Liver (tissue), 9 donors: ENCODE data around the gene EPS8L1. TPM values are rescaled to one million over a fixed set of nuclear protein-coding genes. Genes with fewer than 3 reads are reported as not detected.

Source experiments
- DNase-seq: peaks from one replicate; pipeline ENCODE4 v3.0.0-alpha.2; 2017; ENCODE audit warnings: low spot score
- H3K27ac ChIP-seq, 2 donors: one replicate each; pipeline ENCODE4 v1.7.0; 2013; ENCODE audit warnings: inconsistent platforms in 2 of 2, low read length in 2 of 2, control low read depth in 1 of 2, low read depth in 1 of 2, mild to moderate bottlenecking in 1 of 2
- H3K27me3 ChIP-seq, 4 donors: one replicate each; pipeline versions ENCODE4 v1.6.1 to v1.7.0; 2013; ENCODE audit warnings: low read length in 3 of 4, inconsistent platforms in 1 of 4, mild to moderate bottlenecking in 1 of 4, moderate library complexity in 1 of 4; ENCODE audit not compliant: control insufficient read depth in 4 of 4, insufficient read depth in 4 of 4
- H3K36me3 ChIP-seq, 4 donors: one replicate each; pipeline versions ENCODE4 v1.6.1 to v1.7.0; 2013; ENCODE audit warnings: low read length in 3 of 4, mild to moderate bottlenecking in 3 of 4, low read depth in 1 of 4, moderate library complexity in 1 of 4; ENCODE audit not compliant: control insufficient read depth in 4 of 4, insufficient read depth in 3 of 4
- H3K4me1 ChIP-seq, 4 donors: one replicate each; pipeline versions ENCODE4 v1.6.1 to v1.7.0; 2013; ENCODE audit warnings: low read length in 3 of 4, mild to moderate bottlenecking in 3 of 4, moderate library complexity in 1 of 4; ENCODE audit not compliant: control insufficient read depth in 4 of 4, insufficient read depth in 4 of 4
- H3K4me3 ChIP-seq, 3 donors: one replicate each; pipeline versions ENCODE4 v1.6.1 to v1.7.0; 2013; ENCODE audit warnings: low read length in 3 of 3, control low read depth in 1 of 3, low read depth in 1 of 3, mild to moderate bottlenecking in 1 of 3
- H3K9ac ChIP-seq, 2 donors: one replicate each; pipeline ENCODE4 v1.7.0; 2013; ENCODE audit warnings: low read length in 2 of 2, mild to moderate bottlenecking in 2 of 2, moderate library complexity in 2 of 2, control low read depth in 1 of 2, low read depth in 1 of 2
- H3K9me3 ChIP-seq, 4 donors: one replicate each; pipeline versions ENCODE4 v1.6.1 to v1.7.0; 2013; ENCODE audit warnings: low read length in 3 of 4; ENCODE audit not compliant: control insufficient read depth in 4 of 4
- ATF3 ChIP-seq: IDR thresholded peaks from 2 replicates; pipeline ENCODE4 v1.6.1; 2016; ENCODE audit warnings: antibody characterized with exemption
- CTCF ChIP-seq: fragments of 150-350 bp; IDR thresholded peaks from 2 replicates; pipeline ENCODE4 v1.5.1; 2017; ENCODE audit warnings: improper control_type of control experiment, low read depth, low read length; ENCODE audit not compliant: missing input control
- EGR1 ChIP-seq, 2 donors: IDR thresholded peaks; 2 replicates each; pipeline ENCODE4 v1.6.1; 2016 to 2018; ENCODE audit warnings: antibody characterized with exemption in 2 of 2, low read depth in 2 of 2
- FOXA1 ChIP-seq: IDR thresholded peaks from 2 replicates; pipeline ENCODE4 v1.6.1; 2016; ENCODE audit warnings: antibody characterized with exemption
- FOXA2 ChIP-seq: IDR thresholded peaks from 2 replicates; pipeline ENCODE4 v1.6.1; 2016; ENCODE audit warnings: antibody characterized with exemption
- GABPA ChIP-seq, 2 donors: IDR thresholded peaks in 1 of 2; conservative IDR thresholded peaks in 1 of 2; 2 replicates each; pipeline ENCODE4 v1.6.1; 2016; ENCODE audit warnings: antibody characterized with exemption in 2 of 2, mild to moderate bottlenecking in 1 of 2, moderate library complexity in 1 of 2
- HNF4A ChIP-seq, 2 donors: conservative IDR thresholded peaks; 2 replicates each; pipeline ENCODE4 v1.6.1; 2016; ENCODE audit warnings: antibody characterized with exemption in 2 of 2, mild to moderate bottlenecking in 2 of 2
- HNF4G ChIP-seq: IDR thresholded peaks from 2 replicates; pipeline ENCODE4 v1.6.1; 2016; ENCODE audit warnings: antibody characterized with exemption
- JUND ChIP-seq, 2 donors: IDR thresholded peaks; 2 replicates each; pipeline ENCODE4 v1.6.1; 2016; ENCODE audit warnings: antibody characterized with exemption in 2 of 2
- MAX ChIP-seq: IDR thresholded peaks from 2 replicates; pipeline ENCODE4 v1.6.1; 2016; ENCODE audit warnings: antibody characterized with exemption
- NR2F2 ChIP-seq: IDR thresholded peaks from 2 replicates; pipeline ENCODE4 v1.6.1; 2016; ENCODE audit warnings: antibody characterized with exemption
- RAD21 ChIP-seq, 2 donors: IDR thresholded peaks; 2 replicates each; pipeline ENCODE4 v1.6.1; 2016; ENCODE audit warnings: antibody characterized with exemption in 2 of 2, mild to moderate bottlenecking in 2 of 2
- REST ChIP-seq: IDR thresholded peaks from 2 replicates; pipeline ENCODE4 v1.6.1; 2016; ENCODE audit warnings: antibody characterized with exemption, mild to moderate bottlenecking
- RXRA ChIP-seq, 2 donors: IDR thresholded peaks; 2 replicates each; pipeline ENCODE4 v1.6.1; 2017 to 2018; ENCODE audit warnings: antibody characterized with exemption in 2 of 2, mild to moderate bottlenecking in 1 of 2
- SP1 ChIP-seq: IDR thresholded peaks from 2 replicates; pipeline ENCODE4 v1.6.1; 2018; ENCODE audit warnings: antibody characterized with exemption, mild to moderate bottlenecking
- TAF1 ChIP-seq: conservative IDR thresholded peaks from 2 replicates; pipeline ENCODE4 v1.6.1; 2016; ENCODE audit warnings: antibody characterized with exemption, mild to moderate bottlenecking
- YY1 ChIP-seq: IDR thresholded peaks from 2 replicates; pipeline ENCODE4 v1.6.1; 2016; ENCODE audit warnings: antibody characterized with exemption, mild to moderate bottlenecking
- ZBTB33 ChIP-seq: IDR thresholded peaks from 2 replicates; pipeline ENCODE4 v1.6.1; 2016; ENCODE audit warnings: antibody characterized with exemption
- WGBS: extraction: QIAGEN DNeasy Blood & Tissue Kit; methylation state at CpG from one replicate; pipeline ENCODE4 v1.1.7; 2013; 5-methylcytosine and 5-hydroxymethylcytosine counted together
- polyA plus RNA-seq, 2 donors: library from polyadenylated mRNA; stranded (reverse) in 1 of 2; unstranded in 1 of 2; fragments of 200-250 nt in 1 of 2; fragments of >200 nt in 1 of 2; fragmentation: Nextera tagmentation in 1 of 2; extraction: Ambion mirVana in 1 of 2; gene quantifications; one replicate each; pipeline versions ENCODE4 v1.2.1 to v1.2.3, GENCODE V29; 2013 to 2015
- total RNA-seq, 2 donors: library from RNA; depleted of rRNA; stranded (reverse); fragments of >200 nt; gene quantifications; one replicate each; pipeline ENCODE4 v1.2.3, GENCODE V29; 2014
- donor health status: healthy.
- donor health status: healthy.
- donor health status: healthy.
- donor health status: healthy.
- donor health status: healthy.

The EPS8L1 gene
- total and polyA plus RNA-seq, 4 donors: 0.40 to 1.5 (median 0.87) TPM

- TF ChIP-seq CTCF (no peak), REST (peak; percentile 75), EGR1 (IDR thresholded peaks at IDR 0.05; ENCODE audit: low read depth in 2 of 2) (peak in 1 of 2 donors; percentile 59), GABPA (IDR thresholded peaks at IDR 0.05 in 1 of 2, conservative IDR thresholded peaks at IDR 0.05 in 1 of 2) (peak; percentile 42 to 89), HNF4A (conservative IDR thresholded peaks at IDR 0.05) (peak; percentile 40 to 54)
Measured at GRCh38 chr19:55117663-55118391, 42.2 kb downstream of the EPS8L1 start (continued).

- no peaks in the 10 kb centered on the region for H3K9me3 ChIP-seq
- peak overlapping the region; percentile 68 to 70 for H3K27ac ChIP-seq
- no peaks in the 10 kb centered on the region for H3K36me3 ChIP-seq
- peak overlapping the region; percentile 65 to 88 (median 66) for H3K4me3 ChIP-seq
- peak overlapping the region in 1 of 2 donors; percentile 39 for H3K9ac ChIP-seq
- no peaks in the 10 kb centered on the region for H3K27me3 ChIP-seq
- peaks cover 6 to 35% (median 24%) of the 10 kb centered on the region in 4 donors for H3K4me1 ChIP-seq
- peak; percentile 79 for DNase-seq
- peak; percentile 58 for TF ChIP-seq MAX
- peak; percentile 66 for TF ChIP-seq SP1
- TF ChIP-seq CTCF: no peak
- peak; percentile 80 to 90 for TF ChIP-seq RXRA (IDR thresholded peaks at IDR 0.05)
- peak; percentile 59 to 61 for TF ChIP-seq HNF4A (conservative IDR thresholded peaks at IDR 0.05)
- TF ChIP-seq ZBTB33: peak; percentile 20
- TF ChIP-seq YY1: peak; percentile 78
- TF ChIP-seq ATF3: no peak
- no peak for TF ChIP-seq FOXA2
- no peak for TF ChIP-seq RAD21 (IDR thresholded peaks at IDR 0.05)
- no peak for TF ChIP-seq TAF1
- peak in 1 of 2 donors; percentile 69 for TF ChIP-seq GABPA (IDR thresholded peaks at IDR 0.05 in 1 of 2, conservative IDR thresholded peaks at IDR 0.05 in 1 of 2)
- TF ChIP-seq FOXA1: no peak
- peak; percentile 24 for TF ChIP-seq REST
- no peak for TF ChIP-seq EGR1 (IDR thresholded peaks at IDR 0.05; ENCODE audit: low read depth in 2 of 2)
- no peak for TF ChIP-seq HNF4G
- TF ChIP-seq NR2F2: peak; percentile 64
- no peak for TF ChIP-seq JUND (IDR thresholded peaks at IDR 0.05)
- WGBS: 18% methylated on average over 22 of the region's 22 CpGs
Measured at GRCh38 chr19:55118401-55118991, 42.8 kb downstream of the EPS8L1 start.
